H9 (cell line): ENCODE results near the gene MRPL37. TPM values are rescaled to one million over a fixed set of nuclear protein-coding genes. Genes with fewer than 3 reads are reported as not detected.

Source experiments
- DNase-seq: peaks from one replicate; pipeline ENCODE4 v3.0.0-alpha.2; 2017
- H2AFZ ChIP-seq: one replicate; pipeline ENCODE4 v1.6.1; 2013; ENCODE audit warnings: mild to moderate bottlenecking, low read length, control low read depth, moderate library complexity
- H2AK5ac ChIP-seq: 2 replicates; pipeline ENCODE4 v1.6.1; 2013; ENCODE audit warnings: low read length, control low read depth, mixed read lengths; ENCODE audit not compliant: insufficient read length
- H2BK120ac ChIP-seq: one replicate; pipeline ENCODE4 v1.6.1; 2013; ENCODE audit warnings: low read depth, mild to moderate bottlenecking, low read length, control low read depth, inconsistent platforms; ENCODE audit not compliant: poor library complexity, severe bottlenecking
- H2BK12ac ChIP-seq: 2 replicates; pipeline ENCODE4 v1.6.1; 2013; ENCODE audit warnings: low read length, control low read depth, mixed read lengths, low read depth; ENCODE audit not compliant: insufficient read length
- H2BK15ac ChIP-seq: 2 replicates; pipeline ENCODE4 v1.6.1; 2013; ENCODE audit warnings: low read depth, low read length, control low read depth
- H2BK20ac ChIP-seq: one replicate; pipeline ENCODE4 v1.6.1; 2013; ENCODE audit warnings: low read depth, mild to moderate bottlenecking, low read length, control low read depth, inconsistent platforms; ENCODE audit not compliant: poor library complexity, severe bottlenecking
- H2BK5ac ChIP-seq: 2 replicates; pipeline ENCODE4 v1.6.1; 2013; ENCODE audit warnings: low read length, control low read depth, mixed read lengths; ENCODE audit not compliant: insufficient read length
- H3K14ac ChIP-seq: 2 replicates; pipeline ENCODE4 v1.6.1; 2013; ENCODE audit warnings: low read length, control low read depth; ENCODE audit not compliant: insufficient read depth
- H3K18ac ChIP-seq: 2 replicates; pipeline ENCODE4 v1.6.1; 2013; ENCODE audit warnings: low read depth, mild to moderate bottlenecking, mixed read lengths, low read length, control low read depth; ENCODE audit not compliant: insufficient read length
- H3K23ac ChIP-seq: 2 replicates; pipeline ENCODE4 v1.6.1; 2013; ENCODE audit warnings: low read length, control low read depth, mixed read lengths, low read depth; ENCODE audit not compliant: insufficient read length
- H3K23me2 ChIP-seq: 2 replicates; pipeline ENCODE4 v1.6.1; 2013; ENCODE audit warnings: low read depth, mild to moderate bottlenecking, mixed read lengths, low read length, control low read depth; ENCODE audit not compliant: insufficient read length, poor library complexity, severe bottlenecking
- H3K27ac ChIP-seq: 2 replicates; pipeline ENCODE4 v1.5.1; 2013; ENCODE audit warnings: low read length, control low read depth, mixed read lengths, low read depth; ENCODE audit not compliant: insufficient read length
- H3K27me3 ChIP-seq: 2 replicates; pipeline ENCODE4 v1.6.1; 2013; ENCODE audit warnings: low read length, control low read depth, inconsistent platforms; ENCODE audit not compliant: insufficient read depth
- H3K4ac ChIP-seq: 2 replicates; pipeline ENCODE4 v1.6.1; 2013; ENCODE audit warnings: low read depth, mild to moderate bottlenecking, control low read depth, inconsistent platforms, low read length, moderate library complexity
- H3K4me1 ChIP-seq: 2 replicates; pipeline ENCODE4 v1.6.1; 2013; ENCODE audit warnings: low read length, control low read depth, inconsistent platforms; ENCODE audit not compliant: insufficient read depth
- H3K4me2 ChIP-seq: 2 replicates; pipeline ENCODE4 v1.6.1; 2013; ENCODE audit warnings: low read length, control low read depth, mixed read lengths; ENCODE audit not compliant: insufficient read length, insufficient read depth
- H3K56ac ChIP-seq: 2 replicates; pipeline ENCODE4 v1.6.1; 2013; ENCODE audit warnings: low read depth, mild to moderate bottlenecking, mixed read lengths, low read length, control low read depth; ENCODE audit not compliant: insufficient read length
- H3K79me1 ChIP-seq: 2 replicates; pipeline ENCODE4 v1.6.1; 2013; ENCODE audit warnings: low read depth, mild to moderate bottlenecking, moderate library complexity, low read length, control low read depth, inconsistent platforms; ENCODE audit not compliant: insufficient read depth, poor library complexity, severe bottlenecking
- H3K79me2 ChIP-seq: 2 replicates; pipeline ENCODE4 v1.6.1; 2013; ENCODE audit warnings: low read length, control low read depth, inconsistent platforms; ENCODE audit not compliant: insufficient read depth
- H3K9ac ChIP-seq: 2 replicates; pipeline ENCODE4 v1.6.1; 2013; ENCODE audit warnings: low read length, control low read depth, mixed read lengths; ENCODE audit not compliant: insufficient read length; ENCODE audit errors: extremely low read depth
- H3K9me3 ChIP-seq: one replicate; pipeline ENCODE4 v1.6.1; 2013; ENCODE audit warnings: low read depth, low read length, inconsistent platforms; ENCODE audit not compliant: control insufficient read depth
- H3T11ph ChIP-seq: one replicate; pipeline ENCODE4 v1.6.1; 2013; ENCODE audit warnings: mild to moderate bottlenecking, low read length, control low read depth, inconsistent platforms
- H4K20me1 ChIP-seq: one replicate; pipeline ENCODE4 v1.6.1; 2013; ENCODE audit not compliant: control insufficient read depth, insufficient read length, insufficient read depth
- H4K5ac ChIP-seq: 2 replicates; pipeline ENCODE4 v1.6.1; 2013; ENCODE audit warnings: low read depth, mild to moderate bottlenecking, mixed read lengths, low read length, control low read depth; ENCODE audit not compliant: insufficient read length
- H4K8ac ChIP-seq: replicated peaks from 2 replicates; pipeline ENCODE4 v1.6.1; 2013; ENCODE audit warnings: low read length, control low read depth, mixed read lengths, low read depth; ENCODE audit not compliant: insufficient read length
- H4K91ac ChIP-seq: 2 replicates; pipeline ENCODE4 v1.6.1; 2013; ENCODE audit warnings: low read depth, mild to moderate bottlenecking, moderate library complexity, mixed read lengths, low read length, control low read depth; ENCODE audit not compliant: insufficient read length
- H3K27ac Mint-ChIP-seq, 3 experiments: 2 replicates in 2 of 3; 3 replicates in 1 of 3; pipeline ENCODE4 v1.8.0; 2020 to 2021; ENCODE audit warnings: mixed read lengths in 3 of 3, mild to moderate bottlenecking in 1 of 3, moderate library complexity in 1 of 3
- H3K27me3 Mint-ChIP-seq: 2 replicates; pipeline ENCODE4 v1.8.0; 2021; ENCODE audit warnings: low read depth, mild to moderate bottlenecking, moderate library complexity, mixed read lengths
- H3K36me3 Mint-ChIP-seq, 3 experiments: 2 replicates in 2 of 3; 3 replicates in 1 of 3; pipeline ENCODE4 v1.8.0; 2020 to 2021; ENCODE audit warnings: low read depth in 3 of 3, mixed read lengths in 3 of 3; ENCODE audit not compliant: insufficient read depth in 1 of 3
- H3K4me1 Mint-ChIP-seq, 2 experiments: 2 replicates each; pipeline ENCODE4 v1.8.0; 2020; ENCODE audit warnings: mixed read lengths in 2 of 2
- H3K4me3 Mint-ChIP-seq, 2 experiments: 2 replicates in 1 of 2; 3 replicates in 1 of 2; pipeline ENCODE4 v1.8.0; 2020 to 2021; ENCODE audit warnings: mild to moderate bottlenecking in 2 of 2, mixed read lengths in 2 of 2, moderate library complexity in 1 of 2
- H3K9me3 Mint-ChIP-seq, 2 experiments: 2 replicates in 1 of 2; 3 replicates in 1 of 2; pipeline ENCODE4 v1.8.0; 2020; ENCODE audit warnings: mild to moderate bottlenecking in 2 of 2, mixed read lengths in 2 of 2, moderate library complexity in 1 of 2
- CTCF ChIP-seq: fragments of 200-600 bp; sonication (generic); conservative IDR thresholded peaks from 3 replicates; pipeline ENCODE4 v1.8.0; 2021; ENCODE audit warnings: antibody characterized with exemption, mild to moderate bottlenecking
- WGBS: extraction: QIAGEN DNeasy Blood & Tissue Kit; methylation state at CpG from one replicate; pipeline ENCODE4 v1.1.7; 2013; ENCODE audit warnings: missing lambda C conversion rate, low lambda C conversion rate, mixed read lengths; ENCODE audit not compliant: insufficient read length; ENCODE audit errors: extremely low coverage; 5-methylcytosine and 5-hydroxymethylcytosine counted together
- total RNA-seq: library from RNA; stranded (reverse); gene quantifications from 2 replicates; pipeline ENCODE4 v1.2.1, GENCODE V29; 2021

MRPL37 gene
- total RNA-seq, 1 experiment from 2014 or later: 123 TPM

GRCh38 chr1:54263601-54264226 is 63.7 kb downstream of the MRPL37 start:
- WGBS: no CpG with 5 or more reads among the region's 6 CpGs
- no peaks in the 10 kb centered on the region for H3K27me3 ChIP-seq
- H3K23me2 ChIP-seq: no peaks in the 10 kb centered on the region
- H2AFZ ChIP-seq: no peak overlapping the region
- no peak overlapping the region for H2BK15ac ChIP-seq
- H3K23ac ChIP-seq: no peak overlapping the region
- no peak overlapping the region for H3K9ac ChIP-seq
- Mint-ChIP-seq H3K36me3 (peaks cover 5 to 10% (median 8%) of the 10 kb centered on the region in 3 experiments; a peak in 6 of 7 replicates), H3K9me3 (no peaks in the 10 kb centered on the region), H3K4me3 (no peak overlapping the region), H3K4me1 (peaks cover 3 to 9% of the 10 kb centered on the region in 2 experiments), H3K27ac (peak overlapping the region in 2 of 3 experiments; percentile 84 to 88; a peak in 5 of 7 replicates), H3K27me3 (no peaks in the 10 kb centered on the region)
- no peak overlapping the region for H4K91ac ChIP-seq
- no peaks in the 10 kb centered on the region for H3K4me1 ChIP-seq
- no peak overlapping the region for H2BK5ac ChIP-seq
- no peak for TF ChIP-seq CTCF
- H4K20me1 ChIP-seq: peaks cover 3% of the 10 kb centered on the region
- no peak overlapping the region for H3K27ac ChIP-seq
- no peaks in the 10 kb centered on the region for H3K79me2 ChIP-seq
- H3K18ac ChIP-seq: no peak overlapping the region
- peaks cover 6% of the 10 kb centered on the region for H3K79me1 ChIP-seq
- H2BK12ac ChIP-seq: no peak overlapping the region
- DNase-seq: no peak
- H2BK120ac ChIP-seq: no peak overlapping the region
- H2AK5ac ChIP-seq: no peak overlapping the region
- H4K5ac ChIP-seq: no peak overlapping the region
- H3K14ac ChIP-seq: no peak overlapping the region
- no peak overlapping the region for H3K4ac ChIP-seq
- no peak overlapping the region for H4K8ac ChIP-seq
- no peak overlapping the region for H3K56ac ChIP-seq
- no peak overlapping the region for H2BK20ac ChIP-seq
- no peaks in the 10 kb centered on the region for H3K9me3 ChIP-seq
- H3K4me2 ChIP-seq: no peak overlapping the region
- H3T11ph ChIP-seq: no peak overlapping the region
